Erythroblast (primary cell): Measurements from ENCODE around the gene IPPK.

Experiments used
- GATA1 ChIP-seq: IDR thresholded peaks from 2 replicates; pipeline ENCODE4 v1.6.1; 2011; ENCODE audit warnings: low read depth, mild to moderate bottlenecking, control low read depth, low read length, moderate library complexity
- POLR2A ChIP-seq: IDR thresholded peaks from 2 replicates; pipeline ENCODE4 v1.6.1; 2011; ENCODE audit warnings: mild to moderate bottlenecking, low read length

GRCh38 chr9:92680166-92681119 lies 10.5 kb upstream of the IPPK start:
- TF ChIP-seq POLR2A (no peak), GATA1 (no peak)
